Suppressor macrophage treated with lipopolysaccharide for 1 hour (primary cell): ENCODE data around the gene VSX2.
A peak's percentile ranks its signal among the peaks of the same experiment; 100 is the strongest.

ENCODE experiments used
- DNase-seq, 3 donors: peaks; one replicate each; pipeline ENCODE4 v3.0.0-alpha.2; 2020 to 2022

VSX2 gene

GRCh38 chr14:74223016-74223415 is 16.2 kb upstream of the VSX2 start:
- no peak for DNase-seq

GRCh38 chr14:74231784-74232183 is 7.5 kb upstream of the VSX2 start:
- DNase-seq = no peak

- no peak for DNase-seq
Measured at GRCh38 chr14:74235017-74235416, 4.2 kb upstream of the VSX2 start.

- no peak for DNase-seq
Measured at GRCh38 chr14:74237441-74237840, 1.8 kb upstream of the VSX2 start.

- peak in 1 of 3 donors; percentile 37 for DNase-seq
Measured at GRCh38 chr14:74239848-74240793, 872 bp downstream of the VSX2 start.

GRCh38 chr14:74240794-74241651 is 1.8 kb downstream of the VSX2 start:
- peak in 1 of 3 donors; percentile 38 for DNase-seq

GRCh38 chr14:74241652-74242017 is 2.4 kb downstream of the VSX2 start:
- no peak for DNase-seq

- DNase-seq = no peak
Measured at GRCh38 chr14:74242021-74242779, 3.0 kb downstream of the VSX2 start.

- no peak for DNase-seq
Measured at GRCh38 chr14:74242780-74243042, 3.5 kb downstream of the VSX2 start.

GRCh38 chr14:74243051-74243450 is 3.8 kb downstream of the VSX2 start:
- DNase-seq = peak; percentile 40 to 48 (median 42)

GRCh38 chr14:74244115-74244514 is 4.9 kb downstream of the VSX2 start:
- no peak for DNase-seq

GRCh38 chr14:74245292-74245691 is 6.0 kb downstream of the VSX2 start:
- DNase-seq = no peak

GRCh38 chr14:74246542-74246941 is 7.3 kb downstream of the VSX2 start:
- no peak for DNase-seq

GRCh38 chr14:74248017-74248416 is 8.8 kb downstream of the VSX2 start:
- no peak for DNase-seq

- no peak for DNase-seq
Measured at GRCh38 chr14:74249433-74250375, 10.5 kb downstream of the VSX2 start.

GRCh38 chr14:74255281-74255680 is 16.0 kb downstream of the VSX2 start:
- DNase-seq = no peak

- DNase-seq = peak; percentile 50 to 80 (median 72)
Measured at GRCh38 chr14:74257078-74257940, 18.1 kb downstream of the VSX2 start.

GRCh38 chr14:74257941-74258763 is 18.9 kb downstream of the VSX2 start:
- DNase-seq = peak in 1 of 3 donors; percentile 20

GRCh38 chr14:74258764-74259035 is 19.5 kb downstream of the VSX2 start:
- no peak for DNase-seq

GRCh38 chr14:74259513-74259912 is 20.3 kb downstream of the VSX2 start:
- no peak for DNase-seq
